Osteoblast (primary cell): ENCODE measurements around the gene HAPLN1. TPM values are rescaled to one million over a fixed set of nuclear protein-coding genes. Genes with fewer than 3 reads are reported as not detected.
A peak's percentile ranks its signal among the peaks of the same experiment; 100 is the strongest.

Experiments used
- DNase-seq: peaks from one replicate; pipeline ENCODE4 v3.0.0; 2011; ENCODE audit warnings: low spot score, mixed read lengths; ENCODE audit not compliant: insufficient read length; ENCODE audit errors: missing footprints
- H2AFZ ChIP-seq: 2 replicates; pipeline ENCODE4 v1.6.0; 2011; ENCODE audit warnings: mild to moderate bottlenecking, low read length
- H3K27ac ChIP-seq: 2 replicates; pipeline ENCODE4 v1.5.1; 2011; ENCODE audit warnings: mild to moderate bottlenecking, low read depth, low read length, moderate library complexity
- H3K27me3 ChIP-seq: 2 replicates; pipeline ENCODE4 v1.6.0; 2012; ENCODE audit warnings: mild to moderate bottlenecking, control low read depth, inconsistent platforms, low read length, moderate library complexity; ENCODE audit not compliant: insufficient read depth
- H3K36me3 ChIP-seq: 2 replicates; pipeline ENCODE4 v1.5.1; 2011; ENCODE audit warnings: mild to moderate bottlenecking, low read length, control low read depth, moderate library complexity; ENCODE audit not compliant: insufficient read depth
- H3K4me1 ChIP-seq: 2 replicates; pipeline ENCODE4 v1.5.1; 2011; ENCODE audit warnings: mild to moderate bottlenecking, low read length, control low read depth, moderate library complexity; ENCODE audit not compliant: insufficient read depth
- H3K4me2 ChIP-seq: 2 replicates; pipeline ENCODE4 v1.6.0; 2011; ENCODE audit warnings: mild to moderate bottlenecking, low read length; ENCODE audit not compliant: insufficient read depth
- H3K4me3 ChIP-seq: fragments of 200-600 bp; sonication (generic); 3 replicates; pipeline ENCODE4 v1.5.1; 2012; ENCODE audit warnings: mild to moderate bottlenecking, low read length, inconsistent platforms; ENCODE audit not compliant: insufficient read depth
- H3K79me2 ChIP-seq: 2 replicates; pipeline ENCODE4 v1.6.0; 2012; ENCODE audit warnings: mild to moderate bottlenecking, low read length, control low read depth, inconsistent platforms; ENCODE audit not compliant: insufficient read depth
- H3K9me3 ChIP-seq: 2 replicates; pipeline ENCODE4 v1.5.1; 2011; ENCODE audit warnings: low read depth, low read length, control low read depth
- H4K20me1 ChIP-seq: 2 replicates; pipeline ENCODE4 v1.6.0; 2012; ENCODE audit warnings: mild to moderate bottlenecking, low read length, control low read depth; ENCODE audit not compliant: insufficient read depth
- CTCF ChIP-seq: IDR thresholded peaks from 2 replicates; pipeline ENCODE4 v1.5.1; 2011; ENCODE audit warnings: mild to moderate bottlenecking, low read depth, low read length, moderate library complexity; ENCODE audit errors: extremely low read depth
- total RNA-seq: library from RNA; depleted of rRNA; stranded (reverse); fragments of >200 nt; gene quantifications from 2 replicates; pipeline ENCODE4 v1.2.3, GENCODE V29; 2012

The HAPLN1 gene
- total RNA-seq, 1 donor, result 18.8 TPM

- Histone ChIP-seq H2AFZ (peak overlapping the region; percentile 13), H3K9me3 (no peaks in the 10 kb centered on the region), H3K79me2 (no peaks in the 10 kb centered on the region), H3K4me3 (no peak overlapping the region), H3K4me2 (no peak overlapping the region), H3K27ac (no peak overlapping the region), H3K4me1 (no peaks in the 10 kb centered on the region), H3K27me3 (no peaks in the 10 kb centered on the region), H4K20me1 (no peaks in the 10 kb centered on the region), H3K36me3 (no peaks in the 10 kb centered on the region)
- no peak for DNase-seq
- TF ChIP-seq CTCF, result no peak
These were observed 11.0 kb upstream of the HAPLN1 start for GRCh38 chr5:83731638-83732037.

GRCh38 chr5:83729362-83729761 lies 8.7 kb upstream of the HAPLN1 start:
- no peaks in the 10 kb centered on the region for H3K9me3 ChIP-seq
- no peak for TF ChIP-seq CTCF
- H4K20me1 ChIP-seq, result no peaks in the 10 kb centered on the region
- H3K79me2 ChIP-seq, result no peaks in the 10 kb centered on the region
- no peak overlapping the region for H3K4me3 ChIP-seq
- H3K27me3 ChIP-seq, result no peaks in the 10 kb centered on the region
- H2AFZ ChIP-seq, result no peak overlapping the region
- no peak overlapping the region for H3K4me2 ChIP-seq
- peaks cover 7% of the 10 kb centered on the region for H3K4me1 ChIP-seq
- no peaks in the 10 kb centered on the region for H3K36me3 ChIP-seq
- no peak overlapping the region for H3K27ac ChIP-seq
- peak; percentile 54 for DNase-seq

GRCh38 chr5:83726912-83727311 lies 6.3 kb upstream of the HAPLN1 start:
- TF ChIP-seq CTCF, result no peak
- H3K4me3 ChIP-seq, result no peak overlapping the region
- H3K27me3 ChIP-seq, result no peaks in the 10 kb centered on the region
- H2AFZ ChIP-seq, result no peak overlapping the region
- no peaks in the 10 kb centered on the region for H3K9me3 ChIP-seq
- H3K4me1 ChIP-seq, result peaks cover 19% of the 10 kb centered on the region
- no peak for DNase-seq
- H3K4me2 ChIP-seq, result no peak overlapping the region
- no peaks in the 10 kb centered on the region for H4K20me1 ChIP-seq
- no peaks in the 10 kb centered on the region for H3K36me3 ChIP-seq
- no peak overlapping the region for H3K27ac ChIP-seq
- no peaks in the 10 kb centered on the region for H3K79me2 ChIP-seq

GRCh38 chr5:83724935-83725334 lies 4.3 kb upstream of the HAPLN1 start:
- no peak for TF ChIP-seq CTCF
- Histone ChIP-seq H4K20me1 (no peaks in the 10 kb centered on the region), H2AFZ (no peak overlapping the region), H3K4me1 (peaks cover 22% of the 10 kb centered on the region), H3K79me2 (no peaks in the 10 kb centered on the region), H3K4me3 (no peak overlapping the region), H3K27me3 (no peaks in the 10 kb centered on the region), H3K9me3 (no peaks in the 10 kb centered on the region), H3K4me2 (no peak overlapping the region), H3K27ac (no peak overlapping the region), H3K36me3 (no peaks in the 10 kb centered on the region)
- DNase-seq, result no peak
